Measurements from ENCODE around the gene ITPK1. TPM values are rescaled to one million over a fixed set of nuclear protein-coding genes. Genes with fewer than 3 reads are reported as not detected.

The ITPK1 gene
- total RNA-seq, 1 donor from 2014 or later = 25.3 TPM

GRCh38 chr14:93089521-93090269 is 26.0 kb downstream of the ITPK1 start:
- FAIRE-seq (no peak), DNase-seq (ENCODE audit: low spot score in 2 of 2) (no peak)

- DNase-seq (ENCODE audit: low spot score in 2 of 2) (no peak), FAIRE-seq (no peak)
Measured at GRCh38 chr14:93086441-93087055, 29.2 kb downstream of the ITPK1 start.

- DNase-seq (ENCODE audit: low spot score in 2 of 2) = no peak
Measured at GRCh38 chr14:93085911-93086310, 29.8 kb downstream of the ITPK1 start.

GRCh38 chr14:93084866-93085857 is 30.6 kb downstream of the ITPK1 start:
- DNase-seq (ENCODE audit: low spot score in 2 of 2) (no peak), FAIRE-seq (no peak)

More at GRCh38 chr14:93085911-93086310, 29.8 kb downstream of the ITPK1 start:
- FAIRE-seq = no peak

- DNase-seq (ENCODE audit: low spot score in 2 of 2) (no peak), FAIRE-seq (no peak)
Measured at GRCh38 chr14:93084402-93084801, 31.3 kb downstream of the ITPK1 start.

GRCh38 chr14:93083917-93084316 is 31.8 kb downstream of the ITPK1 start:
- FAIRE-seq (no peak), DNase-seq (ENCODE audit: low spot score in 2 of 2) (no peak)

- DNase-seq (ENCODE audit: low spot score in 2 of 2) = no peak
- no peak for FAIRE-seq
Measured at GRCh38 chr14:93082576-93083001, 33.1 kb downstream of the ITPK1 start.

GRCh38 chr14:93081876-93082570 is 33.7 kb downstream of the ITPK1 start:
- DNase-seq (ENCODE audit: low spot score in 2 of 2) = no peak
- FAIRE-seq = no peak

GRCh38 chr14:93079865-93080403 is 35.8 kb downstream of the ITPK1 start:
- no peak for DNase-seq (ENCODE audit: low spot score in 2 of 2)
- no peak for FAIRE-seq

- FAIRE-seq = no peak
Measured at GRCh38 chr14:93079321-93079720, 36.4 kb downstream of the ITPK1 start.

GRCh38 chr14:93078870-93079269 is 36.9 kb downstream of the ITPK1 start:
- FAIRE-seq = no peak
- DNase-seq (ENCODE audit: low spot score in 2 of 2) = no peak

More at GRCh38 chr14:93079321-93079720, 36.4 kb downstream of the ITPK1 start:
- DNase-seq (ENCODE audit: low spot score in 2 of 2) = no peak

GRCh38 chr14:93076755-93077154 is 39.0 kb downstream of the ITPK1 start:
- no peak for FAIRE-seq
- no peak for DNase-seq (ENCODE audit: low spot score in 2 of 2)

GRCh38 chr14:93075891-93076290 is 39.8 kb downstream of the ITPK1 start:
- FAIRE-seq = no peak

GRCh38 chr14:93073910-93074769 is 41.6 kb downstream of the ITPK1 start:
- no peak for DNase-seq (ENCODE audit: low spot score in 2 of 2)
- FAIRE-seq = no peak

More at GRCh38 chr14:93075891-93076290, 39.8 kb downstream of the ITPK1 start:
- no peak for DNase-seq (ENCODE audit: low spot score in 2 of 2)

- FAIRE-seq = no peak
- no peak for DNase-seq (ENCODE audit: low spot score in 2 of 2)
Measured at GRCh38 chr14:93073358-93073707, 42.4 kb downstream of the ITPK1 start.

- FAIRE-seq = no peak
- DNase-seq (ENCODE audit: low spot score in 2 of 2) = no peak
Measured at GRCh38 chr14:93072659-93073357, 42.9 kb downstream of the ITPK1 start.

- DNase-seq (ENCODE audit: low spot score in 2 of 2) = no peak
- no peak for FAIRE-seq
Measured at GRCh38 chr14:93068711-93069110, 47.0 kb downstream of the ITPK1 start.

- FAIRE-seq (no peak), DNase-seq (ENCODE audit: low spot score in 2 of 2) (no peak)
Measured at GRCh38 chr14:93067088-93067487, 48.6 kb downstream of the ITPK1 start.

Measured in frontal cortex (tissue), 4 donors.